DMS 273 (cell line): ENCODE results near the gene TMEM8B.
"Not testable (repeated sequence)": the region's sequence is repeated elsewhere in the genome, so short reads cannot be mapped to it uniquely, and the experiment has no call there.

ENCODE experiments used
- DNase-seq: peaks from one replicate; lab custom pipeline; 2025; ENCODE audit not compliant: unreplicated experiment; lab: John Stamatoyannopoulos, UW

The TMEM8B gene

GRCh38 chr9:35861161-35861897, 32.3 kb downstream of the TMEM8B start:
- no peak for DNase-seq

DNA sequence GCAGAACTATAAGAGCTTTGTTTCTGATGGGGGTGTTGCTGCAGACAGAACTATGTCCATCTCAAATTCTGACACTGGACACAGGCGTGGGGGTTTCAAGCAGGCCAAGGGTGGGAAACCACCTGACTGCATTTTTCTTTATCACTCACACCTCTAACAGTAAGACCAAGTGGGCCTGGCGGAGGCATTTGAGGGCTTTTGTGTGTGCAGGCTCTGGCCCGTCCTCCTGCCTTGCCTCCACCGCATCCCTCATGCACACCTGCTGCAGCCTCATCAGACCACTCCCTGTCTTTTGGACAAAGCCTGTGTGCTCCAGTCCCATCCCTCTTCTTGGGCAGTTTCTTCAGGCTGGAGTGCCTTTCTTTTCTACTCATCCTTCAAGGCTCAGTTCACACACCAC, 33.3 kb downstream of the TMEM8B start:
- DNase-seq: no peak

DNA sequence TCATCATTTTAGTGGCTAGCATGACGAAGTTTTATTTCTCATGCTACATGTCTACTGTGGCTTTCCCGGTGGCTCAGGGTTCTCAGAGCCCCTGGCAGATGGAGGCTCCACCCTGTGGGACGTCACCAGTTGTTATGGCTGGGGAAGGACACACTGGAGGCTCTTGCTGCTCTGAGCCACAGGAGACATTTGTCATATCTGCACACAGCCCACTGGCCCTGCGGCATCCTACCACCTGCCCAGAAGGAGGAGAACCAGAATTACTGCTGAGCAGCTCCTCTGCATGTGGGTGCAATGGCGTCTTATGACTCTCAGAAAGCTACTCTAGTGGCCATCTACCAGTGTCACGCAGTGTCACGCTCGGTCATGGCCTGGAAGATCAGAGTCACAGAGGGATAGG, 34.6 kb downstream of the TMEM8B start:
- no peak for DNase-seq

DNA sequence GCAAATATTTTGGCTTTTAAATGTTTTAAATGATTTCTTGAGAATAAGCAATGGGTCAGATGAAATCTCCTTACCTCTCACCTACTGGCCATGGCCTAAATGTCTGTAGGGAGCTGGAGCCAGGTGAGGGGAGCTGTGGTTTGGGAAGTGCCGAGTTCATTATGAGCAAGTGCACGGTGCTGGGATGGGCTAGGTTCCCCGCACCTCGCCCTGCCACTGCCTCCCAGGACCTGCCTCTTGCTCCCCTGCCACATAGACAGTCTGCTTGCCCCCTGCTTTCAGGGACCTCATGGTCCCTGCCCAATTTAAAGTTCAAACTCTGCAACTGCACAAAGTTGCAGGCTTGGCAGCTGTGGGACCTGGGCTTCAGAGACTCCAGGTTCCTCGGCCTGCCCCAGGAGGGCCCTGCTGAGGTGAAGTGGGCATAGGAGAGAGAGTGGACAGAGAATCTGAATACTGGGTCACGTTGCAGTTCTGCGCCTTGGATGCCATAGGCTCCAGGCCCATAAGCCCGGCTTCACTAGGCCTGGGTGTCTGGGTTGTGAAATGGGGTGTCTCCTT, 35.7 kb downstream of the TMEM8B start:
- no peak for DNase-seq

DNA sequence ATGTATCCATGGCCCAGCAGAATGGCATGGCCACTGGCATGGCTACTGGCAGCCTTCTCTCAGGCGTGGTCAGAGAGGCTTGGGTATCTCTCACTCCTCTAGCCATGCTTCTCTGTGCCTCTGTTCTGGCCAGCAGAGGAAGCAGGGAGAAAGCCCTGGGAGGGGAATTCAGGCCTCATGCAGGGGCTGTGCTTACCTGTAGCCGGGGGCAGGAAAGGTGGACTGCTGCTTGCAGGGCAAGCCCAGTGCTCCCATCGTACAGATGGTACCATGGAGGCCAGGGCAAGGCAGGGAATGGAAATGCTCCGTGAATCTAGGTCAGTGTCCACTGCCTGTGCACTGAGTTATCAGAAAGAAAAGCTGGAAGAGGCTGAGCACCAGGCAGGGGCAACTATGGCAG, 38.5 kb downstream of the TMEM8B start:
- DNase-seq: no peak

DNA sequence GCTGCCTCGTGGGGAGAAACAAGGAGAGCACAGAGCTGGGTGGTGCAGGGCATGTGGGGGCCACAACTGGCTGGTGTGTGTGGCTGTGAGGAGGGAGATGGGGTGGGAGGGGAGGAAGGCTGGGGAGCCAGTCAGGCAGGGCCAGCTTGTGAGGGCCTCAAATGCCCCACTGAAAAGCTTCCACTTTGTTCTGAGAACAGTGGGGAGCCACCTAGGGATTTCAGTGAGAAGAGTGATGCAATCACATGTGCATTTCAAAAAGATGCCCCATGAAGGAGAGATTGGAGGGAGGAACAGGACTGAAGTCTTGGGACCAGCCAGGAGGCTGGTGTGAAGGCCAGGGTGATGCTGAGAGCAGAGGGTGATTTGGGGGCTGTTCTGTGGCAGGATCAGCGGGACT, 39.9 kb downstream of the TMEM8B start:
- no peak for DNase-seq

- no peak for DNase-seq
Measured at GRCh38 chr9:35869621-35870216, 40.7 kb downstream of the TMEM8B start.

DNA sequence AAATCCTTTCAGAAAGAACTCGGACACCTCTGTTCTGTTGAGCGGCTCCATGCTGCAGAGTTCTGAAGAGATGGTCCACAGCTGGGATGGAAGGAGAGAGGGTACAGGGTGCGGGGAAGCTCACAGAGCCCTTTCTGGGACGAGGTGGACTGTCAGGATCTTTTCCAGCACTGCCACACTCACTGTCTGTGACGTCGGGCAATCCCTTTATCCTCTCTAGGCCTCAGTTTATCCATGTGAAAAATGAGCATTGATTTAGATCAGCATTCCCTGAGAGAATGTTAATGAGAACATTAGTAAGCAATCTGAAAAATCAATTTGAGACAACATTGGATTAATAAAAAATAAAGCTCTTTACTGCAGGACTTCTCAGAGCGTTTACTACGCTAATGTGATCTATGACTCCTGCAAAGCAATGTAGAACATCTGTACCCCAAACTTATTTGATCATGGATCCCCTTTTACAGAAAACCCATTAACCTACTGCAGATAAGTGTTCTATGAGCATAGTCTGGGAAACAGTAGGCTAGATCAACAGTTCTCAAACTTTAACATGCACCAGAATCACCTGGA, 41.4 kb downstream of the TMEM8B start, which contains the start of gene OR13J1:
Gene OR13J1, minus strand, starts transcription at position 51 of the 573 bp plus-strand sequence. Its CDS starts 0 bp downstream, at position 51.
- no peak for DNase-seq

- peak; percentile 11 for DNase-seq
Measured at GRCh38 chr9:35871545-35871944, 42.5 kb downstream of the TMEM8B start.

- no peak for DNase-seq
Measured at GRCh38 chr9:35872505-35872904, 43.5 kb downstream of the TMEM8B start.

DNA sequence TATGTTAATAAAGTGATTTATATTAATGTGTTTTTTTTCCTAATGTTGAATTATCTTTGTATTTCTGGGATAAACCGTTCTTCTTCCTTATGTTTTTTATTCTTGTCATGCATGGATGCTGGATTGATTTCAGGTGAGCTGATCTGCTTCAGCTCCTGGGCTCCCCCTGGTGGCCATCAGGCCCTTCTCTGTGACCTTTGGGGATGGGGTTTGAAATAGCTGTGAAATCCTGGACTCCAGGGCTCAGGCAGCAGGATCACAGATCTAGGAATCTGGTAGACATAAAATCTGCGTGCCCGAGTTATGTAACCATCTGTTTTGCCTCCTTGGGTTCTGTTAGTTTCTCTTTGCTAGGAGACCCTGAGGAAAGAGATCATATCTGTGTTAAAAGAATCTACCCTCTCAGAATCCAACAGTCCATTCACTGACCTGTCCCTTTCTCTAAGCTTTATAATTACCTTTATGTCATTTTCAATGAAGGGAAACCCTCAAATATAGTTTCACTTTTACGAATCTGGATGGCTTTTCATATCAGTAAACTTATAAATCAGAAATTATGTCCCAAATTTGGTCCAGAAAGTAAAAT, 53.3 kb downstream of the TMEM8B start:
- peak; percentile 88 for DNase-seq

DNA sequence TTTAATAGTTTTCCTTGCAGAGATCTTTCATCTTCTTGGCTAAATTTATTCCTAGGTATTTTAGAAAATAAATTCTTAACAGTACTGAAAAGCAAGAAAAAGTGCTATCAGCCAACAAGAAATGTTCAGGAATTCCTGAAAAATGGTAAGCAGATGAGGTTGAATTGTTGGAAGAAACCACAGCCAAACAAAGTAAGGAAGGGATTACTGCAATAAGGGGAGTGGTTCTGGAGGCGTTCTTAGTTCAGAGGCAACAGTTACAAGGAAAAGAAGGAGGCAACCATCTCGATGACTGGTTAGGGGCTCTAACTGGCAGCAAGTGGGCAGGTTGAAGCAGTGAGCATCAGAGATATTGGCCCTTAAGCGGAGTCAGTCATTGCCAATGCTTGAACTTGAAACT, 54.0 kb downstream of the TMEM8B start:
- no peak for DNase-seq

DNA sequence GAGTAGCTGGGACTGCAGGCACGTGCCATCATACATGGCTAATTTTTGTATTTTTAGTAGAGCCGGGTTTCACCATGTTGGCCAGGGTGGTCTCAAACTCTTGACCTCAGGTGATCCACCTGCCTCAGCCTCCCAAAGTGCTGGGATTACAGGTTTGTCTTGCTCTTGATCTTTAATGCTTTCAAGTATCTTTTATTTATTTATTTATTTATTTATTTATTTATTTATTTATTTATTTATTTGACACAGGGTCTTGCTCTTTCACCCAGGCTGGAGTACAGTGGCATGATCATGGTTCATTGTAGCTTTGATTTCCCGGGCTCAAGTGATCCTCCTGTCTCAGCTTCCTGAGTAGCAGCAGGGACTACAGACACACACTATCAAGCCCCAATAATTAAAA, 55.9 kb downstream of the TMEM8B start:
- DNase-seq: not testable (repeated sequence)

DNA sequence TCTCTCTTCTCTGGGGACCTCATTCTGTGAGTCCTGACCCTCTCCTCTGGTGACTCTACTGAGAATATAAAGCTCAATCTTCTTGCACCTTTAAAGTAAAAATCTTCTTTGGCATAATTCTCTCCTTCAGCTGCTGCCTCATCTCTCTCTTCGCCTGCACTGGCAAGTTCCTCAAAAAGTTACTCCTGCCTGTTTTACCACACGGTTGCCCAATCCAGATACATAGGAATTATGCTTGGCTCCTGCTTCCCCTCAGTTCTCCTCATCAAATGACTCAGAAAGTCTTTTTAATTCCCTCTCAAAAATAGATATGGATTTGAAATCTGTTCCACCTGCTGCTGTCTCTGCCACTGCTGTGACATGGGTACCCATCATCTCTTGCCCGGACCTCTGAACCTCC, 62.6 kb downstream of the TMEM8B start:
- no peak for DNase-seq

DNA sequence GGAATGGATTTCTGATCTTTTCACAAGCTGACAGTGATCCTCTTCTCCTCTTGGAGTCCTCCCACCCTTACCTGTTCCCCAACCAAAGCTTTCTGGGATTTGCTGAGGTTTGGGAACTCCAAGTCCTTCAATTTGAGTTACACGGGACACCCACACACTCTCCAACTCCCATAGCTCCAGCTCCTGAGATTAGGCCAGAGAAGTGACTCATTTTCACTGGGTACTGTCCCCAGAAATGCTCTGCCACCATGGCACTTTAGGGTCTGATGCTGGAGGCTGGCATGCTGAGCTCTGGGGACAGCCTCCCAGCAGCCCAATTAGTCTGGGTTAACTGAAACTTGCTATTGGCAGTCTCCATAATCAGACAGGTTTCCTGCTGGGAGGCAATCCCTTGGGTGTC, 63.0 kb downstream of the TMEM8B start:
- no peak for DNase-seq

- DNase-seq: no peak
Measured at GRCh38 chr9:35896570-35896969, 67.5 kb downstream of the TMEM8B start.

DNA sequence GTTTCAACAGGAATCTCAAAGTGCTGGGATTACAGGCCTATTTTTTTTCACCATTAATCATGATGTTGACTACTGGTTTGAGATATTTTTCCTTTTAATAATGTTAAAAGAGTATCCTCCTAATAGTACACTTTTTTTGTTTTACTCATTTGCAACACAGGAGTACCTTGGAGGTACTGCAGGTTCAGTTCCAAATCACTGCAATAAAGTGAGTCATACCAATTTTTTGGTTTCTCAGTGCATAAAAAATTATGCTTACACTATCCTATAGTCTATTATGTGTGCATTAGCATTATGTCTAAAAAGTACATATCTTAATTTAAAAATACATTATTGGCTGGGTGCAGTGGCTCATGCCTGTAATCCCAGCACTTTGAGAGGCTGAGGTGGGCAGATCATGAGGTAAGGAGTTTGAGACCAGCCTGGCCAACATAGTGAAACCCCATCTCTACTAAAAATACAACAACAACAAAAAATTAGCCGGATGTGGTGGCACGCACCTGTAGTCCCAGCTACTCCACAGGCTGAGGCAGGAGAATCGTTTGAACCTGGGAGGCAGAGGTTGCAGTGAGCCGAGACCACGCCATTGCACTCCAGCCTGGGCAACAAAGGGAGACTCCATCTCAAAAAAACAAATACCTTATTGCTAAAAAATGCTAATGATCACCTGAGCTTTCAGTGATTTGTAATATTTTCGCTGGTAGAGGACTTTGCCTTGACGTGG, 68.5 kb downstream of the TMEM8B start:
- not testable (repeated sequence) for DNase-seq

- no peak for DNase-seq
Measured at GRCh38 chr9:35898337-35898736, 69.3 kb downstream of the TMEM8B start.

- DNase-seq: no peak
Measured at GRCh38 chr9:35899021-35899420, 70.0 kb downstream of the TMEM8B start.

DNA sequence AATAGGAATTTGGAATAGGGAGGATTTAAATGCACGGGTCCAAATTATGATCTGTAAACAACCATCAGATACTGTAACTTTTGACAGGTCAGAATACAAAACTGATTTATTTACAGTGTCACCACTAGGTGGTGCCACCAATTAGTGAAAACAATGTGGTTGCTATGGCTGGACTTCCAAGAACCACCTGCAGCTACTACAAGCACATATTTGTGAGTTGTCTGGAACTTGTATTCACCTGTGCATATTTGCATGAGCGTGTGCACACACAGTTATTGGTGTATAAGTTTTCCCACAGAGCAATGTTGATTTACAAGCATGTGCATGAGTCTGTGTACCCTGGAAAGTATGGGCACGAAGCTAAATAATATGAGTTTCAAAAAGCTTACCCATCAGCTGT, 74.0 kb downstream of the TMEM8B start:
- DNase-seq: peak; percentile 74

GRCh38 chr9:35904338-35904737, 75.3 kb downstream of the TMEM8B start:
- DNase-seq: peak; percentile 69
